Keratinocyte (primary cell): ENCODE measurements around the gene FAM83C. TPM values are rescaled to one million over a fixed set of nuclear protein-coding genes. Genes with fewer than 3 reads are reported as not detected.

ENCODE experiments used
- DNase-seq: peaks from one replicate; pipeline ENCODE4 v3.0.0-alpha.2; 2011; ENCODE audit warnings: low read depth, missing footprints, low spot score
- FAIRE-seq: peaks from 2 replicates; lab custom pipeline; 2011; peaks lifted over from hg19 to GRCh38; lab: Jason Lieb, UNC
- H2AFZ ChIP-seq: 2 replicates; pipeline ENCODE4 v1.6.0; 2012; ENCODE audit warnings: low read length, control low read depth, inconsistent platforms; ENCODE audit not compliant: control insufficient read depth
- H3K27ac ChIP-seq: 2 replicates; pipeline ENCODE4 v1.5.1; 2011; ENCODE audit warnings: low read length; ENCODE audit not compliant: control insufficient read depth, insufficient read depth
- H3K27me3 ChIP-seq: 3 replicates; pipeline ENCODE4 v1.6.0; 2011; ENCODE audit warnings: low read length; ENCODE audit not compliant: control insufficient read depth, insufficient read depth; ENCODE audit errors: extremely low read depth
- H3K36me3 ChIP-seq, 2 experiments: 2 replicates in 1 of 2; 3 replicates in 1 of 2; pipeline ENCODE4 v1.5.1; 2011; ENCODE audit warnings: low read length in 2 of 2, mild to moderate bottlenecking in 1 of 2; ENCODE audit not compliant: control insufficient read depth in 2 of 2, insufficient read depth in 2 of 2; ENCODE audit errors: extremely low read depth in 1 of 2
- H3K4me1 ChIP-seq: 3 replicates; pipeline ENCODE4 v1.5.1; 2011; ENCODE audit warnings: low read length; ENCODE audit not compliant: control insufficient read depth, insufficient read depth; ENCODE audit errors: extremely low read depth
- H3K4me2 ChIP-seq: 3 replicates; pipeline ENCODE4 v1.6.0; 2011; ENCODE audit warnings: low read depth, low read length; ENCODE audit not compliant: control insufficient read depth, insufficient read depth; ENCODE audit errors: extremely low read depth
- H3K4me3 ChIP-seq, 3 experiments: fragments of 200-600 bp in 1 of 3; sonication (generic) in 1 of 3; 2 replicates in 2 of 3; 3 replicates in 1 of 3; pipeline ENCODE4 v1.5.1; 2011 to 2016; ENCODE audit warnings: low read length in 3 of 3, mild to moderate bottlenecking in 3 of 3, control low read depth in 2 of 3, inconsistent platforms in 1 of 3, low read depth in 1 of 3, mixed read lengths in 1 of 3, mixed run types in 1 of 3, moderate library complexity in 1 of 3; ENCODE audit not compliant: control insufficient read depth in 2 of 3, insufficient read depth in 2 of 3; ENCODE audit errors: extremely low read depth in 1 of 3
- H3K79me2 ChIP-seq: 2 replicates; pipeline ENCODE4 v1.6.0; 2012; ENCODE audit warnings: low read length; ENCODE audit not compliant: control insufficient read depth, insufficient read depth
- H3K9ac ChIP-seq: 3 replicates; pipeline ENCODE4 v1.6.0; 2011; ENCODE audit warnings: low read length; ENCODE audit not compliant: control insufficient read depth, insufficient read depth; ENCODE audit errors: extremely low read depth
- H3K9me1 ChIP-seq: 3 replicates; pipeline ENCODE4 v1.6.0; 2011; ENCODE audit warnings: low read length; ENCODE audit not compliant: control insufficient read depth, insufficient read depth; ENCODE audit errors: extremely low read depth
- H3K9me3 ChIP-seq: 2 replicates; pipeline ENCODE4 v1.5.1; 2012; ENCODE audit warnings: low read depth, low read length; ENCODE audit not compliant: control insufficient read depth
- H4K20me1 ChIP-seq: 3 replicates; pipeline ENCODE4 v1.6.0; 2011; ENCODE audit warnings: low read length; ENCODE audit not compliant: control insufficient read depth, insufficient read depth; ENCODE audit errors: extremely low read depth
- EZH2 ChIP-seq: IDR thresholded peaks from one replicate; pipeline ENCODE4 v1.6.1; 2012; ENCODE audit warnings: inconsistent platforms, mild to moderate bottlenecking, low read length, moderate library complexity
- dilution Hi-C: fragments of 300-500 bp; cut with MboI; formaldehyde crosslinking; loops from one replicate; pipeline ENCODE4 v1.7.0; 2020; ENCODE audit warnings: low sequenced_read_pairs; ENCODE audit not compliant: extremely low pct_ligation_motif_present
- polyA plus RNA-seq, 5 experiments: library from polyadenylated mRNA; depleted of rRNA in 3 of 5; stranded (reverse) in 3 of 5; stranded (forward) in 1 of 5; unstranded in 1 of 5; fragments of >200 nt; gene quantifications; 1 replicate in 1 of 5; 2 replicates in 3 of 5; 3 replicates in 1 of 5; pipeline versions ENCODE4 v1.2.1 to v1.2.3, GENCODE V29; 2011 to 2012; ENCODE audit warnings: missing spikeins in 2 of 5, low read depth in 1 of 5, low replicate concordance in 1 of 5
- TF ChIP-seq, protein P1 (sequence below), 3 experiments: IDR thresholded peaks in 1 of 3; conservative IDR thresholded peaks in 1 of 3; optimal IDR thresholded peaks in 1 of 3; 2 replicates in 2 of 3; 3 replicates in 1 of 3; pipeline versions ENCODE3 to v1.5.1; 2011; ENCODE audit warnings: low read length in 3 of 3, mild to moderate bottlenecking in 3 of 3, moderate library complexity in 2 of 3, control low read depth in 1 of 3, inconsistent platforms in 1 of 3; ENCODE audit not compliant: insufficient read depth in 2 of 3; ENCODE audit errors: extremely low read depth in 1 of 3

The FAM83C gene
- polyA plus RNA-seq, 1 donor (not counting 4 experiments of a cell fraction or from before 2014, with no cell fraction given) = 12.4 TPM

DNA sequence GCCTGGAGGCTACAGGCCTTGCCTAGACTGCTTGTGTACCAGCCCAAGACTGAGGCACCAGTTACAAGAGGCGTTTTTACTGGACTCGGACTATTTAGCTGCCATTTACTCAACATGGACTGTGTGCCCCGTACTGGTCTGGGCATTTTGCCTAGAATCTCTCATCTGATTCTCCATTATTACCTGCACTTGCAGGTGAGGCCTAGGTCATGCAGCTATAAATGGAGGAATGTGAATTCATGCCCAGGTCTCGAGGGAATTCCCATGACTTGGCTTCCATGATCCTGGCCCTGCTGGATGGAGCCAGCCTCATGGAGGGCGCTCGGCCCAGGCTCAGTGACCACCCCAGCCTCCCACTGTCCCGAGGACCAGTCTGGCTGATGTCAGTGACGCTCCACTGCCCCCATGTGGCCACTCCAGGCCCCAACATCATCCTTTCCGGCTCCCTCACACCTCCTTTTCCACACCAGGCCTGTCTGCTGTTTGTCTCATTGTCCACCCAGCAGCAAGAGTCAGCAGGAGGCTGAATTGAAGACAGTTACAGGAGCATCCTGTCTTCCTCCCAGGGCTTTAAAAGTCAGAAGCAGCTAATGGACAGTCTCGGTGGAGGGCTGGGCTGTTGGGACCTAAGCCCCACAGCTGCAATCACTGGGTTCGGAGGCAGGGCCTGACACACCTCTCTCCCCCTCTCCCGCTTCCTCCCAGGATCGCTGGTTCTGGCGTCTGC lies 23.0 kb downstream of the FAM83C start:
- no peak for DNase-seq
- H4K20me1 ChIP-seq = no peaks in the 10 kb centered on the region
- H3K9ac ChIP-seq = no peak overlapping the region
- H2AFZ ChIP-seq = no peak overlapping the region
- no peaks in the 10 kb centered on the region for H3K27me3 ChIP-seq
- H3K79me2 ChIP-seq = no peaks in the 10 kb centered on the region
- H3K9me1 ChIP-seq = no peaks in the 10 kb centered on the region
- peak; percentile 51 for FAIRE-seq
- peaks cover 0 to 12% of the 10 kb centered on the region in 2 experiments for H3K36me3 ChIP-seq
- TF ChIP-seq, protein P1, sequence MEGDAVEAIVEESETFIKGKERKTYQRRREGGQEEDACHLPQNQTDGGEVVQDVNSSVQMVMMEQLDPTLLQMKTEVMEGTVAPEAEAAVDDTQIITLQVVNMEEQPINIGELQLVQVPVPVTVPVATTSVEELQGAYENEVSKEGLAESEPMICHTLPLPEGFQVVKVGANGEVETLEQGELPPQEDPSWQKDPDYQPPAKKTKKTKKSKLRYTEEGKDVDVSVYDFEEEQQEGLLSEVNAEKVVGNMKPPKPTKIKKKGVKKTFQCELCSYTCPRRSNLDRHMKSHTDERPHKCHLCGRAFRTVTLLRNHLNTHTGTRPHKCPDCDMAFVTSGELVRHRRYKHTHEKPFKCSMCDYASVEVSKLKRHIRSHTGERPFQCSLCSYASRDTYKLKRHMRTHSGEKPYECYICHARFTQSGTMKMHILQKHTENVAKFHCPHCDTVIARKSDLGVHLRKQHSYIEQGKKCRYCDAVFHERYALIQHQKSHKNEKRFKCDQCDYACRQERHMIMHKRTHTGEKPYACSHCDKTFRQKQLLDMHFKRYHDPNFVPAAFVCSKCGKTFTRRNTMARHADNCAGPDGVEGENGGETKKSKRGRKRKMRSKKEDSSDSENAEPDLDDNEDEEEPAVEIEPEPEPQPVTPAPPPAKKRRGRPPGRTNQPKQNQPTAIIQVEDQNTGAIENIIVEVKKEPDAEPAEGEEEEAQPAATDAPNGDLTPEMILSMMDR (optimal IDR thresholded peaks at IDR 0.05 in 1 of 3, IDR thresholded peaks at IDR 0.05 in 1 of 3, conservative IDR thresholded peaks at IDR 0.05 in 1 of 3; ENCODE audit: extremely low read depth in 1 of 3, insufficient read depth in 2 of 3, low read length in 3 of 3) = peak; percentile 74 to 95 (median 90)
- no peak for TF ChIP-seq EZH2
- H3K4me3 ChIP-seq = no peak overlapping the region
- dilution Hi-C loops = no loop called here
- H3K4me2 ChIP-seq = no peak overlapping the region
- no peaks in the 10 kb centered on the region for H3K4me1 ChIP-seq
- no peaks in the 10 kb centered on the region for H3K9me3 ChIP-seq
- H3K27ac ChIP-seq = no peak overlapping the region

DNA sequence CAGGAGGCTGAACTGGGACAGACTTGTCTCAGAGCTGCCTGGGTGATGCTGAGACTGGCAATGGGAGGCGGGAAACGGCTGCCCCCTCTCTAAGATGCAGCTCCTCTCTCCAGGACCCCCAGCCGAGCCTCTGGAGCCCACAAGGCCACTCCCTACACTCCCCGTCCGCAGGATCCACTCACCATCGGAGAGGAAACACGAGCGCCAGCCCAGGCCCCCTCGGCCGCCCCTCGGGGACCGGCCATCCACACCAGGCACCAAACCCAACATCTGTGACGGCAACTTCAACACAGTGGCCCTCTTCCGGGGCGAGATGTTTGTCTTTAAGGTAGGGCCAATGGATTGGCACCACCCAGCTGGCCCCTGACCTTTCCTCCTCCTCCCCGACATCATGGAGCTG lies 25.1 kb downstream of the FAM83C start:
- H2AFZ ChIP-seq = no peak overlapping the region
- H4K20me1 ChIP-seq = no peaks in the 10 kb centered on the region
- H3K27ac ChIP-seq = no peak overlapping the region
- H3K79me2 ChIP-seq = no peaks in the 10 kb centered on the region
- TF ChIP-seq EZH2 = no peak
- TF ChIP-seq, protein P1 (optimal IDR thresholded peaks at IDR 0.05 in 1 of 3, IDR thresholded peaks at IDR 0.05 in 1 of 3, conservative IDR thresholded peaks at IDR 0.05 in 1 of 3; ENCODE audit: extremely low read depth in 1 of 3, insufficient read depth in 2 of 3, low read length in 3 of 3) = no peak
- no peaks in the 10 kb centered on the region for H3K27me3 ChIP-seq
- no peak overlapping the region for H3K4me3 ChIP-seq
- H3K9ac ChIP-seq = no peak overlapping the region
- no peaks in the 10 kb centered on the region for H3K4me1 ChIP-seq
- no peaks in the 10 kb centered on the region for H3K9me3 ChIP-seq
- H3K36me3 ChIP-seq = peaks cover 0 to 15% of the 10 kb centered on the region in 2 experiments
- dilution Hi-C loops = no loop called here
- FAIRE-seq (no peak), DNase-seq (no peak)
- no peak overlapping the region for H3K4me2 ChIP-seq
- no peaks in the 10 kb centered on the region for H3K9me1 ChIP-seq
